SW480 (cell line): ENCODE measurements around the gene UQCC5.
A peak's percentile ranks its signal among the peaks of the same experiment; 100 is the strongest.

Source experiments
- DNase-seq: peaks from one replicate; pipeline ENCODE4 v3.0.0-alpha.2; 2016; ENCODE audit warnings: low spot score

UQCC5 gene

GRCh38 chr3:52504977-52505376 is 31.4 kb upstream of the UQCC5 start:
- no peak for DNase-seq

GRCh38 chr3:52506266-52506966 is 30.0 kb upstream of the UQCC5 start:
- DNase-seq, result no peak

- DNase-seq, result peak; percentile 81
Observed at GRCh38 chr3:52507359-52507758, 29.0 kb upstream of the UQCC5 start.

- no peak for DNase-seq
Observed at GRCh38 chr3:52509753-52510328, 26.6 kb upstream of the UQCC5 start.

- no peak for DNase-seq
Observed at GRCh38 chr3:52511509-52511908, 24.9 kb upstream of the UQCC5 start.

GRCh38 chr3:52512105-52512504 is 24.3 kb upstream of the UQCC5 start:
- DNase-seq, result no peak

- DNase-seq, result no peak
Observed at GRCh38 chr3:52512727-52513126, 23.7 kb upstream of the UQCC5 start.

- no peak for DNase-seq
Observed at GRCh38 chr3:52513281-52513680, 23.1 kb upstream of the UQCC5 start.

- no peak for DNase-seq
Observed at GRCh38 chr3:52514576-52514975, 21.8 kb upstream of the UQCC5 start.

GRCh38 chr3:52515192-52515591 is 21.2 kb upstream of the UQCC5 start:
- DNase-seq, result no peak

GRCh38 chr3:52516509-52517195 is 19.8 kb upstream of the UQCC5 start:
- DNase-seq, result no peak

- DNase-seq, result no peak
Observed at GRCh38 chr3:52517796-52518722, 18.3 kb upstream of the UQCC5 start.

GRCh38 chr3:52518723-52519444 is 17.5 kb upstream of the UQCC5 start:
- DNase-seq, result peak; percentile 69

GRCh38 chr3:52519445-52520140 is 16.8 kb upstream of the UQCC5 start:
- no peak for DNase-seq

GRCh38 chr3:52520141-52520667 is 16.2 kb upstream of the UQCC5 start:
- DNase-seq, result no peak

GRCh38 chr3:52520716-52521487 is 15.5 kb upstream of the UQCC5 start:
- DNase-seq, result no peak

GRCh38 chr3:52521488-52521824 is 14.9 kb upstream of the UQCC5 start:
- no peak for DNase-seq

- DNase-seq, result no peak
Observed at GRCh38 chr3:52521881-52522650, 14.3 kb upstream of the UQCC5 start.

GRCh38 chr3:52522651-52523251 is 13.7 kb upstream of the UQCC5 start:
- DNase-seq, result no peak
